Stimulated activated CD4-positive, alpha-beta T cell treated with anti-CD3 and anti-CD28 coated beads, Interleukin-12 subunit alpha, Interleukin-12 subunit beta, amount 100 ng/mL, for 4 hours (primary cell): ENCODE data around the gene CACNA1C.

ENCODE experiments used
- DNase-seq: peaks from one replicate; pipeline ENCODE4 v3.0.0-alpha.2; 2020

The CACNA1C gene

GRCh38 chr12:2301531-2302461 lies 249.0 kb downstream of the CACNA1C start:
- DNase-seq, result no peak

- DNase-seq, result no peak
Observed at GRCh38 chr12:2302711-2303580, 250.2 kb downstream of the CACNA1C start.

- DNase-seq, result no peak
Observed at GRCh38 chr12:2304223-2304622, 251.4 kb downstream of the CACNA1C start.

- no peak for DNase-seq
Observed at GRCh38 chr12:2306012-2306411, 253.2 kb downstream of the CACNA1C start.

GRCh38 chr12:2306735-2307134 lies 253.9 kb downstream of the CACNA1C start:
- DNase-seq, result no peak

GRCh38 chr12:2307550-2307949 lies 254.8 kb downstream of the CACNA1C start:
- DNase-seq, result no peak

GRCh38 chr12:2309647-2310046 lies 256.9 kb downstream of the CACNA1C start:
- DNase-seq, result no peak

- no peak for DNase-seq
Observed at GRCh38 chr12:2311020-2311778, 258.4 kb downstream of the CACNA1C start.

GRCh38 chr12:2312175-2312574 lies 259.4 kb downstream of the CACNA1C start:
- no peak for DNase-seq

GRCh38 chr12:2312770-2313169 lies 260.0 kb downstream of the CACNA1C start:
- no peak for DNase-seq

GRCh38 chr12:2314492-2314891 lies 261.7 kb downstream of the CACNA1C start:
- no peak for DNase-seq

GRCh38 chr12:2317772-2318171 lies 265.0 kb downstream of the CACNA1C start:
- DNase-seq, result no peak

- no peak for DNase-seq
Observed at GRCh38 chr12:2318286-2318685, 265.5 kb downstream of the CACNA1C start.

GRCh38 chr12:2319136-2319535 lies 266.3 kb downstream of the CACNA1C start:
- no peak for DNase-seq

- DNase-seq, result no peak
Observed at GRCh38 chr12:2319737-2320506, 267.1 kb downstream of the CACNA1C start.

GRCh38 chr12:2320841-2321240 lies 268.1 kb downstream of the CACNA1C start:
- DNase-seq, result no peak

- DNase-seq, result no peak
Observed at GRCh38 chr12:2322554-2323120, 269.9 kb downstream of the CACNA1C start.

- no peak for DNase-seq
Observed at GRCh38 chr12:2323532-2324255, 270.9 kb downstream of the CACNA1C start.

GRCh38 chr12:2324387-2324786 lies 271.6 kb downstream of the CACNA1C start:
- no peak for DNase-seq

GRCh38 chr12:2325519-2325918 lies 272.7 kb downstream of the CACNA1C start:
- DNase-seq, result no peak

GRCh38 chr12:2326470-2326869 lies 273.7 kb downstream of the CACNA1C start:
- no peak for DNase-seq
